ENCODE measurements around the gene TADA2B.

GRCh38 chr4:7027284-7027683, 15.9 kb upstream of the TADA2B start:
- TF ChIP-seq EP300 (IDR thresholded peaks at IDR 0.05) (no peak), CTCF (IDR thresholded peaks at IDR 0.05) (no peak)
